A673 (cell line): ENCODE results near the gene HARS1. TPM values are rescaled to one million over a fixed set of nuclear protein-coding genes. Genes with fewer than 3 reads are reported as not detected.
"Not testable (repeated sequence)": the region's sequence is repeated elsewhere in the genome, so short reads cannot be mapped to it uniquely, and the experiment has no call there.

Source experiments
- BruUV-seq: library from RNA; stranded (reverse); fragments of 400-500 nt; replicated peaks from 2 replicates; lab custom pipeline; 2021; lab: Mats Ljungman, UMichigan
- CTCF ChIA-PET: fragments of 300-600 bp; sonication (Branson Sonifier 250); formaldehyde crosslinking; loops from one replicate; lab custom pipeline; 2022; ENCODE audit warnings: antibody characterized with exemption; lab: Charles Lee
- POLR2A ChIA-PET: fragments of 300-600 bp; sonication (Branson Sonifier 250); formaldehyde crosslinking; loops from one replicate; lab custom pipeline; 2022; ENCODE audit warnings: antibody characterized with exemption; ENCODE audit not compliant: low non-redundant PET; lab: Charles Lee
- DNase-seq: peaks from one replicate; pipeline ENCODE4 v3.0.0-alpha.2; 2015; ENCODE audit warnings: low spot score
- H3K27ac ChIP-seq: fragments of 200-600 bp; sonication (generic); 2 replicates; pipeline ENCODE4 v1.5.1; 2016; ENCODE audit warnings: mixed run types, low read depth, mild to moderate bottlenecking, mixed read lengths, antibody characterized with exemption, low read length; ENCODE audit not compliant: poor library complexity, severe bottlenecking
- H3K27me3 ChIP-seq: fragments of 200-600 bp; sonication (generic); replicated peaks from 2 replicates; pipeline ENCODE4 v1.6.1; 2017; ENCODE audit warnings: mixed run types, low read depth, mild to moderate bottlenecking, mixed read lengths, antibody characterized with exemption, low read length; ENCODE audit not compliant: insufficient read depth, poor library complexity
- H3K36me3 ChIP-seq: fragments of 200-600 bp; sonication (generic); 2 replicates; pipeline ENCODE4 v1.6.1; 2016; ENCODE audit warnings: mixed run types, mild to moderate bottlenecking, mixed read lengths, antibody characterized with exemption, low read length; ENCODE audit not compliant: insufficient read depth, poor library complexity, severe bottlenecking
- H3K4me1 ChIP-seq: fragments of 200-600 bp; sonication (generic); 2 replicates; pipeline ENCODE4 v1.6.1; 2017; ENCODE audit warnings: mixed run types, mild to moderate bottlenecking, mixed read lengths, antibody characterized with exemption, low read length; ENCODE audit not compliant: insufficient read depth, poor library complexity, severe bottlenecking
- H3K4me3 ChIP-seq: fragments of 200-600 bp; sonication (generic); 2 replicates; pipeline ENCODE4 v1.5.1; 2016; ENCODE audit warnings: low read depth, mixed run types, mild to moderate bottlenecking, mixed read lengths, low read length; ENCODE audit not compliant: poor library complexity, severe bottlenecking
- H3K9me3 ChIP-seq: fragments of 200-600 bp; sonication (generic); 2 replicates; pipeline ENCODE4 v1.6.1; 2016; ENCODE audit warnings: mixed run types, low read depth, mild to moderate bottlenecking, mixed read lengths, antibody characterized with exemption, low read length; ENCODE audit not compliant: poor library complexity, severe bottlenecking
- EZH2 ChIP-seq: fragments of 200-600 bp; sonication (generic); IDR thresholded peaks from 2 replicates; pipeline ENCODE4 v1.6.1; 2017; ENCODE audit warnings: borderline replicate concordance, low read depth, mild to moderate bottlenecking, mixed read lengths, antibody characterized with exemption, low read length; ENCODE audit not compliant: poor library complexity, severe bottlenecking
- intact Hi-C: fragments of 100-400 bp; cut with micrococcal nuclease; formaldehyde crosslinking; loops from one replicate; pipeline ENCODE4 v1.10.0; 2022; ENCODE audit not compliant: unreplicated experiment
- total RNA-seq: library from RNA; stranded (reverse); gene quantifications from 2 replicates; pipeline ENCODE4 v1.2.3, GENCODE V29; 2021
- TF ChIP-seq, protein P1 (sequence below): fragments of 300-800, 200-600 bp; sonication (generic); conservative IDR thresholded peaks from 2 replicates; pipeline ENCODE4 v1.5.1; 2017; ENCODE audit warnings: low read depth, mild to moderate bottlenecking, antibody characterized with exemption, low read length, moderate library complexity, mixed read lengths

The HARS1 gene
- total RNA-seq, 1 experiment from 2014 or later: 101 TPM

DNA sequence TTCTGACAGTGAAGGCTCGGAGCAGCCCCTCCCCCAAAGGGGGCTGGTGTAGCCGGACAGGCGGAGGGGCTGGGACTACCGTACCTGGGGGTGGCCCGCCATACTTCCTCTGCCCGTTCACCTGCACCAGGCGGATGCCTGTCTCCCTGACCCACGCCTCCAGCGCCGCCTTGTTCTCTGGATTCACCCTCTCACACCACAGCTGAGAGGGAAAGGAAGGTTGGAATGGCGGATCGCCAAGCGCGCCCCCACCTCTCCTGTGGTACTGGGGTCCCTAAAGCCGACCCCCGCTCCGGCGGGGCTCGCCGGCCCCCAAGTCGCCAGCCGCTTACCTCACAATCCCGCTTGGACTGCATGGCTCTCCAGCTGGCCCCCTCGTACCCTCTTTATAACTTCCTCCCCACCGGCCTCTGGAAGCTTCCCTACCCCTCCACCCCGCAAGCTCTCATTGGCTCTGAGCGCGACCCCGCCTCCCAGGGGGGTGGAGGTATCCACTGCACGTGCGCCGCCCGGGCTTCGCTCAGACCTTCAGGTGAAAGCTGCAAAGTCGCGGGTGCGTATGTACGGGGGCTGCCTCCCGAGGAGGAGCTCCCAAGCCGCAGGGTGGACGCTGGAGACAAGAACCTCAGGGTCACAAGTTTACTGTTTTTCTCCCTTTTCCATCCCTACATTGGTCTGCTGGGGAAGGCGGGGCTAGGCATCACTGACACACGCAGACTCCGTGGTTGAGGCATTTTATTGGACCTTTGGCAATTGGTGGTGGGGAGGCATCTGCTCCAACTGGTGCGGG is 17.8 kb downstream of the HARS1 start, which contains the start of gene DND1:
Gene DND1 (minus strand): TSS at position 390 of the 790 bp plus-strand sequence. CDS start 34 bp downstream, at position 356.
- H3K4me1 ChIP-seq: no peaks in the 10 kb centered on the region
- ChIA-PET POLR2A (no interaction called here), CTCF (no interaction called here)
- H3K9me3 ChIP-seq: no peaks in the 10 kb centered on the region
- intact Hi-C loops: no loop called here
- no peak for DNase-seq
- no peak within 1 kb of the TSS for H3K27ac ChIP-seq
- no peak within 1 kb of the TSS for H3K4me3 ChIP-seq
- H3K36me3 ChIP-seq: peaks cover 85% of the 10 kb centered on the region
- BruUV-seq: no TSS peak
- no peak for TF ChIP-seq EZH2
- TF ChIP-seq, protein P1, sequence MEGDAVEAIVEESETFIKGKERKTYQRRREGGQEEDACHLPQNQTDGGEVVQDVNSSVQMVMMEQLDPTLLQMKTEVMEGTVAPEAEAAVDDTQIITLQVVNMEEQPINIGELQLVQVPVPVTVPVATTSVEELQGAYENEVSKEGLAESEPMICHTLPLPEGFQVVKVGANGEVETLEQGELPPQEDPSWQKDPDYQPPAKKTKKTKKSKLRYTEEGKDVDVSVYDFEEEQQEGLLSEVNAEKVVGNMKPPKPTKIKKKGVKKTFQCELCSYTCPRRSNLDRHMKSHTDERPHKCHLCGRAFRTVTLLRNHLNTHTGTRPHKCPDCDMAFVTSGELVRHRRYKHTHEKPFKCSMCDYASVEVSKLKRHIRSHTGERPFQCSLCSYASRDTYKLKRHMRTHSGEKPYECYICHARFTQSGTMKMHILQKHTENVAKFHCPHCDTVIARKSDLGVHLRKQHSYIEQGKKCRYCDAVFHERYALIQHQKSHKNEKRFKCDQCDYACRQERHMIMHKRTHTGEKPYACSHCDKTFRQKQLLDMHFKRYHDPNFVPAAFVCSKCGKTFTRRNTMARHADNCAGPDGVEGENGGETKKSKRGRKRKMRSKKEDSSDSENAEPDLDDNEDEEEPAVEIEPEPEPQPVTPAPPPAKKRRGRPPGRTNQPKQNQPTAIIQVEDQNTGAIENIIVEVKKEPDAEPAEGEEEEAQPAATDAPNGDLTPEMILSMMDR: no peak
- no peaks in the 10 kb centered on the region for H3K27me3 ChIP-seq

DNA sequence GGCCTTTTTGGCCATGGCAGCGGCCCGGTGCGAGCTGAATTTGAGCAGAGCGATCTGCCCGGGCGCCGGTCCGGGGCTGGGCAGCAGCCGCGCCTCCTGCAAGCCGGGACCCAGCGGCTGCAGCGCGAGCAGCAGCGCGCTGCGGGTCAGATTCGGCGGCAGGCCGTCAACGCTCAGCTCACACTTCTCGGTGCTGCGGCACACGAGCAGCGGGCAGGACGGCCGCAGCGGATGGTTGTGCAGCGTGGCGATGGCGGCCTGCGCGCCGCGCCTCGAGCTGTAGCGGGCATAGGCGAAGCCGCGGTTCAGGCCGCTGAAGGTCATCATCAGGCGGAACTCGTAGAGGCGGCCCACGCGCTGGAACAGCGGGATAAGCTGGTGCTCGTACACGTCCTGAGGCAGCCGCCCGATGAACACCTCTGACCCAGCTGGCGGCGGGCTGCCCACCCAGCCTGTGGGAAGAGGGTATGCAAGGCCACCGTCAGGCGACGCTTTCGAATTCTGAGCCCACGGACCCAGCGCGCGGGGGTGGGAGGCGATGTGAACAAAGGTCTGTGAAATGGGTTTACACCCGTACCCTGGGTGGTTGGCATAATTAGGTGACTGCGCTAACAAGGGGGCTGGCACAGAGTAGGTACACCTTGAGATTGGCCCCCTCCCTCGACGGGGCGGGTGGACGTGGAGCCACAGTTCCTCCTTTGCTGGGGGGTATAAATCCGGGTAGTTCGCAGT is 18.5 kb downstream of the HARS1 start:
- ChIA-PET POLR2A (no interaction called here), CTCF (no interaction called here)
- DNase-seq: no peak
- TF ChIP-seq, protein P1: no peak
- TF ChIP-seq EZH2: no peak
- no peaks in the 10 kb centered on the region for H3K27me3 ChIP-seq
- no peak overlapping the region for H3K27ac ChIP-seq
- H3K4me3 ChIP-seq: no peak overlapping the region
- intact Hi-C loops: no loop called here
- BruUV-seq: no TSS peak
- no peaks in the 10 kb centered on the region for H3K4me1 ChIP-seq
- H3K36me3 ChIP-seq: peaks cover 92% of the 10 kb centered on the region
- H3K9me3 ChIP-seq: no peaks in the 10 kb centered on the region

DNA sequence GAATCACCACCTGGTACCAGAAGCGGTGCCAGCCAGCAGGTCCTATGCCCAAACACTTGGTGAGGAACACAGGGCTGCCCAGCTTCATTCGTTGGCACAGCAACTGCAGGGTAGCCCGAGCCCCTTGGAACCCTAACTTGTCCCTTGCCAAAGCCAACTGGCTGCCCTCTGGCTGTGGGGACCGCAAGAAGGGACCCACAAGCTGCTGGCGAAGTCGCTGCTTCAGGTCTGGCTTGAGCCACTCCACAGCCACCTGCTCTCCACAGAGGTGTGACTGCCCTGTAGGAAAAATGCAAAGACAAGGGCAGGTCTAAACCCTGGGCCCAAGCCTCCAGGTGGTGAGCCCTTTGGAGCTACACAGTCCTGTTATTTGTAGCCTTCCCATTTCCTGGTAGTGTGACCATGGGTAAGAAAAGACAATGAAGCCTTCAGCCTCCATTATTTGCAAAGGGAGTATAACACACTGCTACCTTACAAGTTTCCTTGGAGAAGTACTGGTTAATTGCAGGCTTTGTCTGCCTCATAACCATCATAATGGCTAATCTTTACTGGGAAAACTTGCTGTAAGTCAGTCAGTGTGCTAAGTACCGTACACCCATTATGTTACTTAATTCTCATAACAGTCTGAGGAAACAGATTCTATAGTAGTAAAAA is 19.6 kb downstream of the HARS1 start:
- ChIA-PET CTCF (no interaction called here), POLR2A (no interaction called here)
- Histone ChIP-seq H3K4me3 (no peak overlapping the region), H3K4me1 (peaks cover 2% of the 10 kb centered on the region), H3K36me3 (peaks cover 88% of the 10 kb centered on the region), H3K27me3 (no peaks in the 10 kb centered on the region), H3K27ac (no peak overlapping the region), H3K9me3 (no peaks in the 10 kb centered on the region)
- intact Hi-C loops: no loop called here
- BruUV-seq: no TSS peak
- TF ChIP-seq EZH2: no peak
- TF ChIP-seq, protein P1: no peak
- DNase-seq: no peak

DNA sequence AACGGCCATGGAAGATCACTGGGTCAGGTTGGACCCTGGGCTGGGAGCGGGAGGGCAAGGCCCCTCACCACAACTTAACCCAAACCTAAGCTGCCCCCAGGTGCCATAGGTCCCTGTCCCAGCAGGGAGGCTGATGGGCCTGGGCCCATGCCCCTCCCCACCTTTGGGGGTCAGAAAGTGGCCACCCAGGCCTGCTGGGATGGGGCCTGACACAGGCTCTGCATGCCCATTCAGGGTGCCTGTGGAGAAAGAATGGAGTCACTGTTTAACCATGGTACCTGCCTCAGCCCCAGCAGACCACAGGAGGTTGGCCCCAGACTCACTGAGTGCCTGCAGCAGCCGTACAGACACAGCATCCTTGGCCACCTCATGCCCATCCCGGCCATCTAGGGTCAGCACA is 20.1 kb downstream of the HARS1 start:
- H3K27me3 ChIP-seq, H3K27ac ChIP-seq, DNase-seq, CTCF ChIA-PET, POLR2A ChIA-PET, H3K4me3 ChIP-seq, H3K4me1 ChIP-seq, intact Hi-C loops, BruUV-seq, H3K9me3 ChIP-seq: not testable (repeated sequence)
- peaks cover 86% of the 10 kb centered on the region for H3K36me3 ChIP-seq
